Measurements from ENCODE around the gene TDRD9.

DNA sequence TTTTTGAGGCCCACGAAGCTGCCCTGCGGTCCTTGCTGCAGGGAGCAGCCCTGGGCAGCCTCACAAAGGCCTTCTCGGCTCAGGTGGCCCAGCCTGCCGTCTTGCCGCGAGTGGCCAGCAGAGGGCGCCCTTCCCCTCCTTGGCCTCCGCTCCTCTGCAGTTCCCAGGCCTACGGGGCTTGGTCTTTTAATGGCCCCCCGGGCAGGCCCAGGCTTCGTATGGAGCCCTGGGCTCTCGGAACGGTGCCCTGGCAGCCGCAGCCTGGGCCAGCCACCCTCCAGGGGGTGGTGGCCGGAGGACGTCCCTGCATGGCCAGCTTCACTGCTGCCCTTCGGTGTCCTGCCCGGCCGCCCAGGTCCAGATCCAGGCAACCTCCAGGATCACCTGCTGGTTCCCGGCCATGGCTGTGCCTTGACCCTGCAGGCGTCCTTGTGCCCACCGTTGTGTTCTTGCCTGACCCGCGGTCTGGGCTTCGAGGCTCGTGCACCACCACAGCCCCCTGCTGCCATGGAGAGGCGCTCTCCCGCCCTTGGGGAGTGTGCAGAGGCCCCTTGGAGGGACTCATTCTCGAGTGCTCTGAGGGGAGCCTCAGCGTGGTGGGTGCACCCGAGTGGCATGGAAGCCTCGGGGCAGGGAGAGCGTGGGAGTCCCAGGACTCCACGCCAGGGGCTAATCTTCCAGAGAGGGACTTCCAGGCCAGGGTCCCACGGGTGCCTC lies 166.6 kb downstream of the TDRD9 start:
- TF ChIP-seq, protein P1, sequence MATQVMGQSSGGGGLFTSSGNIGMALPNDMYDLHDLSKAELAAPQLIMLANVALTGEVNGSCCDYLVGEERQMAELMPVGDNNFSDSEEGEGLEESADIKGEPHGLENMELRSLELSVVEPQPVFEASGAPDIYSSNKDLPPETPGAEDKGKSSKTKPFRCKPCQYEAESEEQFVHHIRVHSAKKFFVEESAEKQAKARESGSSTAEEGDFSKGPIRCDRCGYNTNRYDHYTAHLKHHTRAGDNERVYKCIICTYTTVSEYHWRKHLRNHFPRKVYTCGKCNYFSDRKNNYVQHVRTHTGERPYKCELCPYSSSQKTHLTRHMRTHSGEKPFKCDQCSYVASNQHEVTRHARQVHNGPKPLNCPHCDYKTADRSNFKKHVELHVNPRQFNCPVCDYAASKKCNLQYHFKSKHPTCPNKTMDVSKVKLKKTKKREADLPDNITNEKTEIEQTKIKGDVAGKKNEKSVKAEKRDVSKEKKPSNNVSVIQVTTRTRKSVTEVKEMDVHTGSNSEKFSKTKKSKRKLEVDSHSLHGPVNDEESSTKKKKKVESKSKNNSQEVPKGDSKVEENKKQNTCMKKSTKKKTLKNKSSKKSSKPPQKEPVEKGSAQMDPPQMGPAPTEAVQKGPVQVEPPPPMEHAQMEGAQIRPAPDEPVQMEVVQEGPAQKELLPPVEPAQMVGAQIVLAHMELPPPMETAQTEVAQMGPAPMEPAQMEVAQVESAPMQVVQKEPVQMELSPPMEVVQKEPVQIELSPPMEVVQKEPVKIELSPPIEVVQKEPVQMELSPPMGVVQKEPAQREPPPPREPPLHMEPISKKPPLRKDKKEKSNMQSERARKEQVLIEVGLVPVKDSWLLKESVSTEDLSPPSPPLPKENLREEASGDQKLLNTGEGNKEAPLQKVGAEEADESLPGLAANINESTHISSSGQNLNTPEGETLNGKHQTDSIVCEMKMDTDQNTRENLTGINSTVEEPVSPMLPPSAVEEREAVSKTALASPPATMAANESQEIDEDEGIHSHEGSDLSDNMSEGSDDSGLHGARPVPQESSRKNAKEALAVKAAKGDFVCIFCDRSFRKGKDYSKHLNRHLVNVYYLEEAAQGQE (IDR thresholded peaks at IDR 0.05; ENCODE audit: low read depth), result no peak
- TF ChIP-seq, protein P2, sequence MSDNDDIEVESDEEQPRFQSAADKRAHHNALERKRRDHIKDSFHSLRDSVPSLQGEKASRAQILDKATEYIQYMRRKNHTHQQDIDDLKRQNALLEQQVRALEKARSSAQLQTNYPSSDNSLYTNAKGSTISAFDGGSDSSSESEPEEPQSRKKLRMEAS (IDR thresholded peaks at IDR 0.05), result no peak
- TF ChIP-seq EP300 (IDR thresholded peaks at IDR 0.05; ENCODE audit: borderline replicate concordance) (no peak), YY1 (IDR thresholded peaks at IDR 0.05; ENCODE audit: low read depth) (no peak), FOXM1 (IDR thresholded peaks at IDR 0.05; ENCODE audit: borderline replicate concordance, low read depth) (no peak), TAF1 (IDR thresholded peaks at IDR 0.05; ENCODE audit: low read depth) (no peak), NFIC (IDR thresholded peaks at IDR 0.05) (no peak), CREB1 (IDR thresholded peaks at IDR 0.05; ENCODE audit: low read depth) (no peak), TEAD4 (IDR thresholded peaks at IDR 0.05) (no peak), TCF12 (IDR thresholded peaks at IDR 0.05; ENCODE audit: low read depth) (no peak), RAD21 (IDR thresholded peaks at IDR 0.05; ENCODE audit: low read depth) (peak; percentile 75), CEBPB (IDR thresholded peaks at IDR 0.05) (no peak)
